Inflammatory macrophage (primary cell): ENCODE measurements around the gene SPRY1.

Experiments used
- DNase-seq, 2 donors: peaks; one replicate each; pipeline ENCODE4 v3.0.0-alpha.2; 2020 to 2022

Gene SPRY1

GRCh38 chr4:123412091-123412505 lies 15.5 kb downstream of the SPRY1 start:
- no peak for DNase-seq

DNA sequence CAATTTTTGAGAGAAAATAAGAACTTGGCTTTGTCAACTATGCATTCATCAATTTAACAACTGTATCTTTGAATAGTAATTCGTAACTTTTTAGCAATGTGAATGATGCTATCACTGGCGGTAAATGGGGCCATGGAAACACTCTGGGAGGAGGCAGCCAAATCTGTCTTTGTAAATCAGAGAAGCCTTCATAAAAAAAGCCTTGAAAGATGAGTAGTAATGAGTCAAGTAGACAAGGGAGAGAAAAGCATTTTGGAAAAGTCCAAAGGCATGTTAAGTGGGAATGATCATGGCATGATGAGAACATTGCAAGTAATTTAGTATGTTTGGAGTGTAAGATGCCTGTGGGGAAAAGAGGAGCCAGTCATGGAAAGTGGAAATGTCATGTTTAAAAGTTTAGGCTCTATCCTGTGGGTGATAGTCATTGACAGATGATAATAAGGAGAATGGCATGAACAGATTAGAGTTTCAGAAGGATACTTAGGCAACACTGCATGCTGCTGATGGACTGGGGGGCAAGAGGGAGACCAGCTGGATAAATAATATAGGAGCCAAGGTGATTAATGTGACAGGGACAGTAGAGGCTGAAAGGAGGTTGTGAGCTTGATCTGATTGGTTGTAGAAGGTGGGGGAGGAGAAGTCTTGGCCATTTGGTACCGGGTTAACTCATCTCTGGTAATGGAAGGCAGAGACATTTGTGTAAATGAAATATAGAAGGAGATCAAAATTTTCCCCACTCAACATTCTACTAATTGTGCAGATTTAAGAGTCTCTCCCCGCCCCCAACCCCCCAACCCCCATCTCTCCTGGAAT lies 16.3 kb downstream of the SPRY1 start:
- no peak for DNase-seq

DNA sequence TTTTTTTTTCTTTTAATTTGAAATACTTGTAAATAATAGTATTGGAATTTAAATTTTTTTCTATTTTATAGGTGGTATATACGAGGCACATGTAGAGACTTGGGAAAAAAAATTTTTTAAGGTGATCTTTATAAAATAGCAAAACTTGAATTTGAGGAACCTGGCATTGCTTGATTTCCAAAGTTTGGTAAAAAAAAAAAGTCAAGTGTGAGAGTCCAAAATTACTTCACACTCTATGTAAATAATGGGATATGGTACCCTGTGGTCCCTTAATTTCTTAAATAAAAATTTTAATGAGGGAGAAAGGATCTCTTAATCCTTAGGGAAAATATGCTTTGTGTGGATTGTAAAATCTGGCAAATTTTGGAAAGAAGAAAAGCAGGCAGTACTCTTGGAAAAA lies 19.0 kb downstream of the SPRY1 start:
- DNase-seq, result peak in 1 of 2 donors; percentile 34

- peak; percentile 80 to 82 for DNase-seq
Observed at GRCh38 chr4:123415977-123416376, 19.4 kb downstream of the SPRY1 start.

GRCh38 chr4:123417813-123418212 lies 21.2 kb downstream of the SPRY1 start:
- DNase-seq, result no peak

GRCh38 chr4:123418351-123418931 lies 21.8 kb downstream of the SPRY1 start:
- peak; percentile 10 to 34 for DNase-seq

DNA sequence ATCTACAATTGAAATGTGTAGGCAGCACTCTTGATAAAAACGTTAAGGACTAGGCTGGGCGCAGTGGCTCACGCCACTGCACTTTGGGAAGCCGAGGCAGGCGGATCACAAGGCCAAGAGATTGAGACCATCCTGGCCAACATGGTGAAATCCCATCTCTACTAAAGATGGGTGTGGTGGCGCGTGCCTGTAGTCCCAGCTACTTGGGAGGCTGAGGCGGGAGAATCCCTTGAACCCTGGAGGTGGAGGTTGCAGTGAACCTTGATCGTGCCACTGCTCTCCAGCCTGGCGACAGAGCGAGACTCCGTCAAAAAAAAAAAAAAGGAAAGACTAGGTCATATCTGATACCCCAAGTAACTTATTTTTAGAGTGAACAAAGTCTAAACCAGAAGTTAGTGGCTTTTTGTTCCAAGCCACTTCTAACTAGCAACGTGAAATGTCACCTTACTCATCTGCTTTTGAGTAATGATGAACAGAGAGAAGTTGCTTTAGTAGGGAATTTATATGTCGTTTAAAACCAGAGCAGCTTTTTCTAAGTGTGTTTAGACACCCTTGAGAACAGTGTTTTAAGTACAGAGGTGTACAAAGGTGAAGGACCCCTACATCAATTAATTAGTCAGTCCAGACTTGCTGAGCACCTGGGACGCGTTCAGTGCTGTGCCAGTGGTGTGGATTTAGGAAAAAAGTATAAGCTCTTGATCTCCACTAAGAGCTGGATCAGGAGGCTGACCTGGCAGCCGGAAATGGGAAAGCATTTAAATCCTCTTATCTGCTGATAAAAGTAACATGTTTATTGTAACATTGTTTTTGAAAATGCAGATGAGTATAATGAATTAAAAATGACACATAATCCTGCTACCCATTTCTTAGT lies 23.5 kb downstream of the SPRY1 start:
- no peak for DNase-seq

DNA sequence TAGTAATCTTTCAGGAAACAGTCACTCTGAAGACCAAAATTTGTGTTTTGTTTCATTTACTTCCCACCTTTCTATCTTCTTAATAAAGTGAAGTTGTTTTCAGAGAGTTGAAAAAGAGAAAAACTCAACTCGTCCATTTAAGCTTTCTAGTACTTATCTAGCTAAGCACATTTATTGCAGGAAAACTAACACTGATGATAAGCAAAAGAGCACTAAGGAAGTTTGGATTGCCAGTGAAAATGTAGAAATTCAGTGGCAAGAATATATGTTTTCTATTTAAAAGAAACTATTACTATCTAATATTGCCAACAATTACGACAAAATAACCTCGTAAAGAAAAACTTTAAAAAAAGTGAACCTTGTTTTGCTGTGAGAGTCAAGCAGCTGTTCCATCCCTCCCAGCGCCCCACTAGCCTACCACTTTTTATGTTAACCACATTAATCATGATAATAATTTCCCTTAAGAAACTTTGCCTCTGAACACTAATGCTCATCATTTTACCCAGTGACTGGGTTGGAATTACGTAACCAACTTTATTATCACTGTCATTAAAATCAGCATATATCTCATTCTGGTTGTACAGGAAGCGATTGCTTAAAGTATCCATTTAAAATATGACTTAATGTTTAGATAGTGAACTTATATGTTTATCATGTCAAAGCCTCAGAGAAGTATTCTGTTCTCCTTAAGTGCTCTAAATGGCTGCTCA lies 24.8 kb downstream of the SPRY1 start:
- peak in 1 of 2 donors; percentile 14 for DNase-seq

GRCh38 chr4:123421937-123422781 lies 25.6 kb downstream of the SPRY1 start:
- DNase-seq, result no peak

DNA sequence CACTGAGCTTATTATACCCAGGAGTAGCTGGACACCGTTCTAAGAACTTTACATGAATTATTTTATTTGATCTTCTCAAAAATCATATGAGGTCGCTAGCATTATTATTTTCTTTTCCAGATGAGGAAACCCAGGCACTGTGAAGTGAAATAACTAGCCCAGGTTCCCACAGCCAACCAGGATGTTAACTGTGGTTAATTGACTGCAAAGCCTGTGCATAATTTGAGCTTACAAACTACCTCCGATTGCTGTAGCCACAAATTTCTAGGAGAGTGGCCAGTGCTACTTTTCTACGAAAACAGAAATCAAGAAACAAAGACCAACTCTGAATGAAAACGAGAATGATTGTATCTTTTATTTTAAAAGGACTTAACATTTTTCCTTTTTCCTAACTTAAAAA lies 27.2 kb downstream of the SPRY1 start:
- DNase-seq, result no peak

DNA sequence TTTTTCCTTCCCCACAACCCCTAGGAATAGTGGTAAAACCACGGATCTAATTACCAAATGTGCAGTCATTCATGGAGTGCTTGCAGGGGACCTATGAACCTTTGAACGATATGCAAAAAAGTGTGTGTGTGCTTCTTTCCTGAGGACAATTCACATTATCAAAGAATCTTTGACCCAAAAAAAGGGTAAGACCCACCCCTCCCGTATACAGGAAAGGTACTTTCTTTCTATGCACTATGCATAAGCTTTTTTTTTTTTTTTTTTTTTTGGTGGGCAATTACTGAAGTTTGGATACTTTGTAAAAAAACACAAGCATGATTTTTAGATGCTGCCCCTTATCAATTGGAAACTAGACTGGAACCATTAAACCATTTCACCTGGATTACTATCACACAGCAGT lies 31.4 kb downstream of the SPRY1 start:
- no peak for DNase-seq

GRCh38 chr4:123430031-123430430 lies 33.4 kb downstream of the SPRY1 start:
- no peak for DNase-seq

- DNase-seq, result no peak
Observed at GRCh38 chr4:123430501-123430900, 33.9 kb downstream of the SPRY1 start.

- no peak for DNase-seq
Observed at GRCh38 chr4:123433573-123433972, 37.0 kb downstream of the SPRY1 start.

- DNase-seq, result no peak
Observed at GRCh38 chr4:123433976-123434375, 37.4 kb downstream of the SPRY1 start.

DNA sequence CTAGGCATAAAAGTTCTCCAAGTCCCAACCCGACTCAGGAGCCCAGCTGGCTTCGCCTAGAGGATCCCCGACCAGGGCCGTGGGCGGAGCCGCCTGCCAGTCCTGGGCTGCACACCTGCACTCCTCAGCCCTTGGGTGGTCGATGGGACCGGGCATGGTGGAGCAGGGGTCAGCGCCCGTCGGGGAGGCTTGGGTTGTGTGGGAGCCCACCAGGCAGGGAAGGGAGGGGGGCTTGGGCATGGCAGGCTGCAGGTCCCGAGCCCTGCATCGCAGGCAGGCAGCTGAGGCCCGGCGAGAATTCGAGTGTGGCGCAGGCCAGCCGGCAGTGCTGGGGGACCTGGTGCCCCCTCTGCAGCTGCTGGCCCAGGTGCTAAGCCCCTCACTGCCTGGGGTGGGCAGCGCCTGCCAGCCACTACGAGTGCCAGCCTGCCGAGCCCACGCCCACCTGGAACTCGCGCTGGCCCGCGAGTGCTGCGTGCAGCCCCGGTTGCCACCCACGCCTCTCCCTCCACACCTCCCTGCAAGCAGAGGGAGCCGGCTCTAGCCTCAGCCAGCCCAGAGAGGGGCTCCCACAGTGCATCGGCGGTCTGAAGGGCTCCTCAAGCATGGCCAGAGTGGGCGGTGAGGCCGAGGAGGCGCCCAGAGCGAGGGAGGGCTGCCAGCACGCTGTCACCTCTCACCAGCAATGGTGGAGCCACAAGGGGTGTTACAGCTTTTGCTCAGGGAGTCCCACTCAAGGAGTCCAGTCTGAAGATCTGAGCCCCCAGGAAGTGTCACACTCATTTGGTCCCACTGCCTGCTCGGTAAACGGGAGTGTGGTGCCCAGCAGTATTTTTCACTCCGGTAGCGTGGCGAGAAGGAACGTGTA lies 38.9 kb downstream of the SPRY1 start:
- DNase-seq, result no peak

- DNase-seq, result no peak
Observed at GRCh38 chr4:123438031-123438430, 41.4 kb downstream of the SPRY1 start.

DNA sequence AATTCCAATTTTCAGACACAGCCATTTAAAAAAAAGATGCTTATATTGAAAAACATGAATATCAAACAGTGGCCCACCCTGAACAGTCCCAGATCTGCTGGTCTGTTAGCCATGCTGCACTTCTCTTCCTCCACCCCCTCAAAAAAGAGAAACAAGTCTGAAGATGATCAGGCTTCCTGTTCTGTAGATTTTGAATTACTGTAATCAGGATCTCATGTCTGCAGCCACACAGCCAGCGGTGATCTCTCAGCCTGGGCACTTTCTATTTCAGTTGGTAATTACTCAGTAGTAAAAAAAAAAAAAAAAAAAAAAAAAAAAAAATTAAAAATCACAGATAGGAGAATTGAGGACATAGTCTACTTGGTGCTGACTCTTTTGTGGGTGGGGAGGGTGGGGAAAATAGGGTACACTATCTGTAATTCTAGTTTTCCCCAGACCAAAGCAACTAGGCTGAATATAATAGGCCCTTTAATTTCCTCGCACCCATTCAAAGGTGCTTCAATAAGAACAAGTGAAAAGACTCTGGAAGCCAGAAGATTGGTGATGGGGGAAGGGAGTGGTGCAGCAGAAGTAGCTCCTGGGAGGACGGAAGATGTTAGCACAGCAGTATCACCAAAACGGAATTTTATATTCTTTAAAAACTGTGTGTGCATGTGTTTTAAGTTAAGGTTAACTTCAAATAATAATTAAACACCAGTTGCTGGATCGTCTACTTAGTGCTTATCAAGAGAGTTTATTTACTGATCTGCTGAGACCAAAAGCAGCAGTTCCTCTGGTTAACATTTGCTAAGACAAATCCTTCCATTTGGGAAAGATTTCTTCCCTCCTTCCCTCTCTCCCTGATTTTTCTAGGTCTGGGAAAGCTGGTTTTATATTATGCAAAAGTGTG lies 47.0 kb downstream of the SPRY1 start:
- peak; percentile 82 to 84 for DNase-seq

DNA sequence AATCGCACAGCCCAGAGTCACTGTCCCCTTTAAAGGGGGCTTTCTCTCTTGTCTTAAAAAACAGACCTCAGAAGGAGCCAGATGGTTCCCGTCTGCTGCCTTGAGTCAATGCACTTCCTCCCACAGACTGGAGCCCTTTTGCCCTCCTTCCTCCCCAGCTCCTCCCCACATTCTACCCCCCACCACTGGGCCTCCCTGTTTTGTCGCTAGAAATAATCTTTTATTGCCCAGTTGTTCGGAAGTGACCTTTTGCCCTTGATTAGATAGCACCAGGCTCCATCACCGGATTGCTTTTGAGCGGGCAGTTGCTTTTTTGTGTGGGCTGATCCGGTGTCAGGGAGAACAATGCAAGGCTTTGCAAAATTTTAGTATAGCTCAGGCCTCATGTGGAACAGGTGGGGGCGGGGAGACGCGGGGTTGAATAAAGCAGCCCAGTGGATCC lies 47.7 kb downstream of the SPRY1 start:
- DNase-seq, result peak; percentile 81
